Spleen (tissue), 11 donors: Measurements from ENCODE around the gene CD207. TPM values are rescaled to one million over a fixed set of nuclear protein-coding genes. Genes with fewer than 3 reads are reported as not detected.
"Not testable (repeated sequence)": the region's sequence is repeated elsewhere in the genome, so short reads cannot be mapped to it uniquely, and the experiment has no call there.

Experiments used
- DNase-seq: peaks from one replicate; pipeline ENCODE4 v3.0.0-alpha.2; 2020
- H3K27ac ChIP-seq, 8 donors: fragments of 200-600 bp; sonication (generic) in 7 of 8; 1 replicate in 4 of 8; 2 replicates in 4 of 8; pipeline versions ENCODE4 v1.5.0 to v1.8.0; 2016 to 2021; ENCODE audit warnings: inconsistent platforms in 4 of 8, mild to moderate bottlenecking in 4 of 8, moderate library complexity in 1 of 8
- H3K27me3 ChIP-seq, 7 donors: fragments of 200-600 bp; sonication (generic) in 6 of 7; replicated peaks in 1 of 7; 1 replicate in 4 of 7; 2 replicates in 3 of 7; pipeline versions ENCODE4 v1.5.0 to v1.8.0; 2016 to 2021; ENCODE audit warnings: inconsistent platforms in 3 of 7, mild to moderate bottlenecking in 1 of 7
- H3K36me3 ChIP-seq, 6 donors: fragments of 200-600 bp; sonication (generic) in 5 of 6; 1 replicate in 4 of 6; 2 replicates in 2 of 6; pipeline versions ENCODE4 v1.5.0 to v1.8.0; 2016 to 2021; ENCODE audit warnings: inconsistent platforms in 2 of 6
- H3K4me1 ChIP-seq, 6 donors: fragments of 200-600 bp; sonication (generic) in 5 of 6; 1 replicate in 3 of 6; 2 replicates in 3 of 6; pipeline versions ENCODE4 v1.5.0 to v1.8.0; 2016 to 2021; ENCODE audit warnings: inconsistent platforms in 3 of 6
- H3K4me3 ChIP-seq, 8 donors: fragments of 200-600 bp; sonication (generic) in 7 of 8; 1 replicate in 4 of 8; 2 replicates in 4 of 8; pipeline versions ENCODE4 v1.5.0 to v1.8.0; 2016 to 2021; ENCODE audit warnings: inconsistent platforms in 4 of 8, mild to moderate bottlenecking in 4 of 8, moderate library complexity in 2 of 8
- H3K9me3 ChIP-seq, 8 donors: fragments of 200-600 bp; sonication (generic) in 7 of 8; 1 replicate in 4 of 8; 2 replicates in 4 of 8; pipeline versions ENCODE4 v1.5.0 to v1.8.0; 2016 to 2021; ENCODE audit warnings: inconsistent platforms in 4 of 8
- CTCF ChIP-seq, 11 experiments: fragments of 200-600 bp in 7 of 11; fragments of 450-650 bp in 4 of 11; sonication (generic) in 4 of 11; IDR thresholded peaks in 8 of 11; conservative IDR thresholded peaks in 3 of 11; 1 replicate in 7 of 11; 2 replicates in 4 of 11; pipeline versions ENCODE4 v1.4.0 to v1.8.0; 2016 to 2021; ENCODE audit warnings: antibody characterized with exemption in 11 of 11, inconsistent platforms in 4 of 11, mild to moderate bottlenecking in 1 of 11
- POLR2A ChIP-seq, 3 donors: fragments of 450-650 bp; IDR thresholded peaks; one replicate each; pipeline ENCODE4 v1.5.1; 2017; ENCODE audit warnings: antibody characterized with exemption in 3 of 3, mild to moderate bottlenecking in 1 of 3
- POLR2AphosphoS5 ChIP-seq, 3 donors: sonication (generic); formaldehyde crosslinking; IDR thresholded peaks; one replicate each; pipeline ENCODE4 v1.5.1; 2017; ENCODE audit warnings: antibody characterized with exemption in 3 of 3
- whole genome bisulfite sequencing, 5 donors: extraction: QIAGEN DNeasy Blood & Tissue Kit in 3 of 5; methylation state at CpG; one replicate each; pipeline versions ENCODE4 v1.1.5 to v1.1.7; 2013 to 2018; 5-methylcytosine and 5-hydroxymethylcytosine counted together
- intact Hi-C: fragments of 100-400 bp; cut with DNase I; formaldehyde crosslinking; loops from one replicate; pipeline ENCODE4 v1.15.0; 2023; ENCODE audit warnings: low total_unique reads
- polyA plus RNA-seq, 3 donors: library from polyadenylated mRNA; stranded (reverse); fragments of 200-250 nt; gene quantifications; one replicate each; pipeline ENCODE4 v1.2.1, GENCODE V29; 2013
- total RNA-seq, 7 donors: library from RNA; depleted of rRNA in 3 of 7; stranded (reverse); fragments of >200 nt in 3 of 7; fragmentation: NEBNext Ultra II Directional in 4 of 7; extraction: Animal tissue kit (Norgen Biotek cat#: 25700) in 4 of 7; gene quantifications; one replicate each; pipeline versions ENCODE4 v1.1.0 to v1.2.1, GENCODE V29; 2016 to 2021
- donor health status: healthy with polysubstance abuse.
- donor health status: DM: no; HTN: no; CAD: no; lungs with moderate emphysema.
- donor health status: DM: no; HTN: no; CAD: no.
- donor health status: Bipolar disorder and iron deficiency.
- donor health status: healthy.
- donor health status: DM: no; HTN: no; CAD: no.
- donor health status: DM: yes; HTN: yes; CAD: no.

Gene CD207
- total and polyA plus RNA-seq, 10 donors: 0.05 to 0.76 (median 0.36) TPM; not detected in 6

GRCh38 chr2:70799706-70800105 is 35.9 kb downstream of the CD207 start:
- 82 to 91% (median 87%) methylated on average over 2 of the region's 2 CpGs for WGBS, 5 donors
- Histone ChIP-seq H3K4me1 (no peaks in the 10 kb centered on the region), H3K36me3 (no peaks in the 10 kb centered on the region), H3K4me3 (no peak overlapping the region), H3K27ac (no peak overlapping the region), H3K9me3 (peaks cover 0 to 21% (median 10%) of the 10 kb centered on the region in 8 donors), H3K27me3 (peaks cover 0 to 16% (median 0%) of the 10 kb centered on the region in 7 donors)
- no peak for DNase-seq
- intact Hi-C loops: loop anchor here (10.0 kb wide), 1 partner anchor 145 kb away; no protein-coding TSS in a partner anchor
- TF ChIP-seq POLR2A (IDR thresholded peaks at IDR 0.05) (no peak), CTCF (IDR thresholded peaks at IDR 0.05 in 8 of 11, conservative IDR thresholded peaks at IDR 0.05 in 3 of 11) (no peak), POLR2AphosphoS5 (IDR thresholded peaks at IDR 0.05) (no peak)

GRCh38 chr2:70797996-70798395 is 37.6 kb downstream of the CD207 start:
- Histone ChIP-seq H3K9me3 (peaks cover 0 to 18% (median 8%) of the 10 kb centered on the region in 8 donors), H3K27me3 (peaks cover 0 to 22% (median 0%) of the 10 kb centered on the region in 7 donors), H3K27ac (peak overlapping the region in 3 of 8 donors; percentile 38 to 47 (median 41))
- H3K36me3 ChIP-seq, DNase-seq, H3K4me3 ChIP-seq, H3K4me1 ChIP-seq: not testable (repeated sequence)
- 71 to 80% (median 78%) methylated on average over 3 of the region's 3 CpGs for WGBS, 5 donors
- intact Hi-C loops: loop anchor here (10.0 kb wide), 1 partner anchor 147 kb away; no protein-coding TSS in a partner anchor

- intact Hi-C loops: loop anchor here (10.0 kb wide), 1 partner anchor 147 kb away; no protein-coding TSS in a partner anchor
- peak overlapping the region in 4 of 8 donors; percentile 5 to 47 (median 40) for H3K27ac ChIP-seq
- H3K4me3 ChIP-seq: no peak overlapping the region
- no peaks in the 10 kb centered on the region for H3K4me1 ChIP-seq
- TF ChIP-seq POLR2A (IDR thresholded peaks at IDR 0.05): no peak
- no peak for TF ChIP-seq POLR2AphosphoS5 (IDR thresholded peaks at IDR 0.05)
- no peak for TF ChIP-seq CTCF (IDR thresholded peaks at IDR 0.05 in 8 of 11, conservative IDR thresholded peaks at IDR 0.05 in 3 of 11)
- 43 to 63% (median 49%) methylated on average over 2 of the region's 2 CpGs for WGBS, 5 donors
- H3K36me3 ChIP-seq: no peaks in the 10 kb centered on the region
- H3K27me3 ChIP-seq: peaks cover 0 to 23% (median 0%) of the 10 kb centered on the region in 7 donors
- no peak for DNase-seq
- H3K9me3 ChIP-seq: peaks cover 0 to 18% (median 8%) of the 10 kb centered on the region in 8 donors
These were observed 38.1 kb downstream of the CD207 start for GRCh38 chr2:70797506-70797905.

GRCh38 chr2:70796262-70796661 is 39.4 kb downstream of the CD207 start:
- no peak for DNase-seq
- no peaks in the 10 kb centered on the region for H3K4me1 ChIP-seq
- peaks cover 0 to 18% (median 8%) of the 10 kb centered on the region in 8 donors for H3K9me3 ChIP-seq
- H3K36me3 ChIP-seq: no peaks in the 10 kb centered on the region
- H3K27me3 ChIP-seq: peaks cover 0 to 31% (median 7%) of the 10 kb centered on the region in 7 donors
- intact Hi-C loops: loop anchor here (10.0 kb wide), 1 partner anchor 149 kb away; no protein-coding TSS in a partner anchor
- H3K4me3 ChIP-seq: no peak overlapping the region
- TF ChIP-seq CTCF (IDR thresholded peaks at IDR 0.05 in 8 of 11, conservative IDR thresholded peaks at IDR 0.05 in 3 of 11) (no peak), POLR2AphosphoS5 (IDR thresholded peaks at IDR 0.05) (no peak), POLR2A (IDR thresholded peaks at IDR 0.05) (no peak)
- WGBS, 5 donors: 63 to 94% (median 88%) methylated on average over 1 of the region's 1 CpG
- H3K27ac ChIP-seq: no peak overlapping the region
